Measurements from ENCODE around the gene WDFY3.
"Not testable (repeated sequence)": the region's sequence is repeated elsewhere in the genome, so short reads cannot be mapped to it uniquely, and the experiment has no call there.

Gene WDFY3

GRCh38 chr4:84870398-84871163, 95.9 kb downstream of the WDFY3 start:
- TF ChIP-seq ZNF274 (IDR thresholded peaks at IDR 0.05; ENCODE audit: low read depth, low read length): no peak
- H3K4me3 ChIP-seq (ENCODE audit: low read length): no peak overlapping the region

- no peak for TF ChIP-seq ZNF274 (IDR thresholded peaks at IDR 0.05; ENCODE audit: low read depth, low read length)
- H3K4me3 ChIP-seq (ENCODE audit: low read length): no peak overlapping the region
Observed at GRCh38 chr4:84866295-84866694, 100.2 kb downstream of the WDFY3 start.

GRCh38 chr4:84865600-84865999, 100.9 kb downstream of the WDFY3 start:
- no peak overlapping the region for H3K4me3 ChIP-seq (ENCODE audit: low read length)
- TF ChIP-seq ZNF274 (IDR thresholded peaks at IDR 0.05; ENCODE audit: low read depth, low read length): no peak

GRCh38 chr4:84862064-84862463, 104.4 kb downstream of the WDFY3 start:
- TF ChIP-seq ZNF274 (IDR thresholded peaks at IDR 0.05; ENCODE audit: low read depth, low read length): no peak
- H3K4me3 ChIP-seq (ENCODE audit: low read length): no peak overlapping the region

GRCh38 chr4:84857296-84857695, 109.2 kb downstream of the WDFY3 start:
- H3K4me3 ChIP-seq (ENCODE audit: low read length): no peak overlapping the region
- TF ChIP-seq ZNF274 (IDR thresholded peaks at IDR 0.05; ENCODE audit: low read depth, low read length): no peak

- H3K4me3 ChIP-seq (ENCODE audit: low read length): no peak overlapping the region
- TF ChIP-seq ZNF274 (IDR thresholded peaks at IDR 0.05; ENCODE audit: low read depth, low read length): no peak
Observed at GRCh38 chr4:84856468-84857049, 109.9 kb downstream of the WDFY3 start.

GRCh38 chr4:84855774-84856173, 110.7 kb downstream of the WDFY3 start:
- no peak overlapping the region for H3K4me3 ChIP-seq (ENCODE audit: low read length)
- TF ChIP-seq ZNF274 (IDR thresholded peaks at IDR 0.05; ENCODE audit: low read depth, low read length): no peak

- no peak for TF ChIP-seq ZNF274 (IDR thresholded peaks at IDR 0.05; ENCODE audit: low read depth, low read length)
- no peak overlapping the region for H3K4me3 ChIP-seq (ENCODE audit: low read length)
Observed at GRCh38 chr4:84852081-84852480, 114.4 kb downstream of the WDFY3 start.

GRCh38 chr4:84849051-84849640, 117.3 kb downstream of the WDFY3 start:
- no peak for TF ChIP-seq ZNF274 (IDR thresholded peaks at IDR 0.05; ENCODE audit: low read depth, low read length)
- H3K4me3 ChIP-seq (ENCODE audit: low read length): no peak overlapping the region

- H3K4me3 ChIP-seq (ENCODE audit: low read length): no peak overlapping the region
- TF ChIP-seq ZNF274 (IDR thresholded peaks at IDR 0.05; ENCODE audit: low read depth, low read length): no peak
Observed at GRCh38 chr4:84848432-84848831, 118.1 kb downstream of the WDFY3 start.

GRCh38 chr4:84847978-84848377, 118.5 kb downstream of the WDFY3 start:
- no peak overlapping the region for H3K4me3 ChIP-seq (ENCODE audit: low read length)
- TF ChIP-seq ZNF274 (IDR thresholded peaks at IDR 0.05; ENCODE audit: low read depth, low read length): no peak

GRCh38 chr4:84846985-84847384, 119.5 kb downstream of the WDFY3 start:
- no peak overlapping the region for H3K4me3 ChIP-seq (ENCODE audit: low read length)
- no peak for TF ChIP-seq ZNF274 (IDR thresholded peaks at IDR 0.05; ENCODE audit: low read depth, low read length)

- TF ChIP-seq ZNF274 (IDR thresholded peaks at IDR 0.05; ENCODE audit: low read depth, low read length): no peak
- H3K4me3 ChIP-seq (ENCODE audit: low read length): no peak overlapping the region
Observed at GRCh38 chr4:84841435-84841834, 125.1 kb downstream of the WDFY3 start.

- H3K4me3 ChIP-seq (ENCODE audit: low read length): no peak overlapping the region
- no peak for TF ChIP-seq ZNF274 (IDR thresholded peaks at IDR 0.05; ENCODE audit: low read depth, low read length)
Observed at GRCh38 chr4:84837751-84838150, 128.7 kb downstream of the WDFY3 start.

- not testable (repeated sequence) for H3K4me3 ChIP-seq (ENCODE audit: low read length)
Observed at GRCh38 chr4:84829633-84830032, 136.9 kb downstream of the WDFY3 start.
